CD4-positive, alpha-beta T cell (primary cell): ENCODE measurements around the gene URB1. TPM values are rescaled to one million over a fixed set of nuclear protein-coding genes. Genes with fewer than 3 reads are reported as not detected.

Experiments used
- ATAC-seq: fragments of 200-7000 bp; cut with Tn5 transposase; one replicate; pipeline ENCODE4 v1.10.0; 2022; ENCODE audit warnings: mild to moderate bottlenecking; ENCODE audit not compliant: poor library complexity
- CTCF ChIA-PET: fragments of 350-600 bp; sonication (Branson Sonifier 250); formaldehyde crosslinking; loops from one replicate; lab custom pipeline; 2021; ENCODE audit warnings: antibody characterized with exemption, inconsistent platforms; lab: Charles Lee
- POLR2A ChIA-PET: fragments of 350-600 bp; sonication (Branson Sonifier 250); formaldehyde crosslinking; loops from one replicate; lab custom pipeline; 2021; ENCODE audit warnings: antibody characterized with exemption, inconsistent platforms; lab: Charles Lee
- DNase-seq, 14 experiments: peaks; one replicate each; pipeline ENCODE4 v3.0.0-alpha.2; 2013 to 2020; ENCODE audit warnings: mixed read lengths in 2 of 14
- H3K27ac ChIP-seq, 2 donors: one replicate each; pipeline versions ENCODE4 v1.5.1 to v1.7.0; 2013; ENCODE audit warnings: low read length in 2 of 2, low read depth in 1 of 2, mild to moderate bottlenecking in 1 of 2
- H3K27me3 ChIP-seq, 2 experiments: 1 replicate in 1 of 2; 2 replicates in 1 of 2; pipeline versions ENCODE4 v1.6.1 to v1.7.0; 2013; ENCODE audit warnings: low read length in 2 of 2, control low read depth in 1 of 2, mild to moderate bottlenecking in 1 of 2, moderate library complexity in 1 of 2; ENCODE audit not compliant: insufficient read depth in 2 of 2, control insufficient read depth in 1 of 2
- H3K36me3 ChIP-seq: one replicate; pipeline ENCODE4 v1.6.1; 2013; ENCODE audit warnings: low read length, control low read depth; ENCODE audit not compliant: insufficient read depth
- H3K4me1 ChIP-seq: one replicate; pipeline ENCODE4 v1.6.1; 2013; ENCODE audit warnings: low read length, control low read depth; ENCODE audit not compliant: insufficient read depth
- H3K4me3 ChIP-seq: one replicate; pipeline ENCODE4 v1.5.1; 2013; ENCODE audit warnings: mild to moderate bottlenecking, low read length, moderate library complexity
- H3K9me3 ChIP-seq, 2 experiments: 1 replicate in 1 of 2; 2 replicates in 1 of 2; pipeline versions ENCODE4 v1.6.1 to v1.7.0; 2013; ENCODE audit warnings: low read length in 2 of 2, mild to moderate bottlenecking in 2 of 2, control low read depth in 1 of 2, moderate library complexity in 1 of 2; ENCODE audit not compliant: control insufficient read depth in 1 of 2, insufficient read depth in 1 of 2
- H3K27ac Mint-ChIP-seq: one replicate; pipeline ENCODE4 v1.8.0; 2020; ENCODE audit warnings: mixed read lengths
- H3K27me3 Mint-ChIP-seq: one replicate; pipeline ENCODE4 v1.8.0; 2021; ENCODE audit warnings: mixed read lengths
- H3K36me3 Mint-ChIP-seq: one replicate; pipeline ENCODE4 v1.8.0; 2021; ENCODE audit warnings: low read depth, mixed read lengths
- H3K4me1 Mint-ChIP-seq: one replicate; pipeline ENCODE4 v1.8.0; 2021; ENCODE audit warnings: low read depth, mixed read lengths
- H3K4me3 Mint-ChIP-seq: one replicate; pipeline ENCODE4 v1.8.0; 2020; ENCODE audit warnings: mild to moderate bottlenecking, mixed read lengths
- H3K9me3 Mint-ChIP-seq: one replicate; pipeline ENCODE4 v1.8.0; 2020; ENCODE audit warnings: mixed read lengths
- CTCF ChIP-seq: fragments of 200-600 bp; IDR thresholded peaks from one replicate; pipeline ENCODE4 v1.8.0; 2022; ENCODE audit warnings: antibody characterized with exemption, mild to moderate bottlenecking
- intact Hi-C, 2 experiments: fragments of 100-400 bp; cut with DNase I in 1 of 2; cut with micrococcal nuclease in 1 of 2; formaldehyde crosslinking; loops; one replicate each; pipeline versions ENCODE4 v1.15.1 to v1.9.0; 2023 to 2025; cut with DNase I, micrococcal nuclease
- total RNA-seq, 174 experiments: library from RNA in 2 of 174; stranded (reverse) in 2 of 174; gene quantifications; one replicate each; pipeline ENCODE4 v1.2.3 and lab custom pipeline; 2021 to 2026

URB1 gene
- total RNA-seq, 2 experiments from 2014 or later: 5.4 to 5.7 TPM

- Histone ChIP-seq H3K4me1 (peaks cover 20% of the 10 kb centered on the region), H3K36me3 (peaks cover 5% of the 10 kb centered on the region), H3K27ac (peak within 1 kb of the TSS in 1 of 2 donors; percentile 26), H3K9me3 (no peaks in the 10 kb centered on the region), H3K27me3 (no peaks in the 10 kb centered on the region), H3K4me3 (peak within 1 kb of the TSS; percentile 94)
- peaks cover 29% of the 10 kb centered on the region for H3K4me1 Mint-ChIP-seq
- peak within 1 kb of the TSS; percentile 94 for H3K27ac Mint-ChIP-seq
- ChIA-PET POLR2A (interaction anchor here (1.3 kb wide), 1 partner anchor 291 kb away, joined by 3 read pairs; no protein-coding TSS in a partner anchor), CTCF (no interaction called here)
- peak; percentile 92 to 99 (median 97) for DNase-seq
- no peak for TF ChIP-seq CTCF
- H3K27me3 Mint-ChIP-seq: no peaks in the 10 kb centered on the region
- ATAC-seq: peak; percentile 94
- H3K36me3 Mint-ChIP-seq: peaks cover 18% of the 10 kb centered on the region
- peak within 1 kb of the TSS; percentile 99 for H3K4me3 Mint-ChIP-seq
- H3K9me3 Mint-ChIP-seq: no peaks in the 10 kb centered on the region
- intact Hi-C loops: loop anchor here (2.0 to 10.0 kb wide), 5 partner anchors 114 to 614 kb away; partner anchors contain the start of genes CFAP298 (in 1 of the 2), SCAF4 (in 1 of the 2) and URB1 (in 1 of the 2)
Observed at GRCh38 chr21:32278518-32279376, 114.1 kb downstream of the URB1 start, which contains the start of gene MIS18A. MIS18A (minus strand) TSS chr21:32279049; CDS start chr21:32279014, 35 bp downstream.

- H3K4me1 Mint-ChIP-seq: peaks cover 29% of the 10 kb centered on the region
- ChIA-PET POLR2A (no interaction called here), CTCF (no interaction called here)
- Histone ChIP-seq H3K36me3 (peaks cover 10% of the 10 kb centered on the region), H3K9me3 (no peaks in the 10 kb centered on the region), H3K4me3 (peak overlapping the region; percentile 94), H3K4me1 (peaks cover 20% of the 10 kb centered on the region), H3K27ac (no peak overlapping the region), H3K27me3 (no peaks in the 10 kb centered on the region)
- intact Hi-C loops: loop anchor here (2.0 to 10.0 kb wide), 5 partner anchors 115 to 613 kb away; partner anchors contain the start of genes CFAP298 (in 1 of the 2), SCAF4 (in 1 of the 2) and URB1 (in 1 of the 2)
- H3K36me3 Mint-ChIP-seq: peaks cover 22% of the 10 kb centered on the region
- DNase-seq (peak in 1 of 14 experiments; percentile 9), ATAC-seq (no peak)
- no peak for TF ChIP-seq CTCF
- peak overlapping the region; percentile 99 for H3K4me3 Mint-ChIP-seq
- H3K27ac Mint-ChIP-seq: peak overlapping the region; percentile 94
- no peaks in the 10 kb centered on the region for H3K9me3 Mint-ChIP-seq
- H3K27me3 Mint-ChIP-seq: no peaks in the 10 kb centered on the region
Observed at GRCh38 chr21:32278103-32278502, 114.7 kb downstream of the URB1 start.

DNA sequence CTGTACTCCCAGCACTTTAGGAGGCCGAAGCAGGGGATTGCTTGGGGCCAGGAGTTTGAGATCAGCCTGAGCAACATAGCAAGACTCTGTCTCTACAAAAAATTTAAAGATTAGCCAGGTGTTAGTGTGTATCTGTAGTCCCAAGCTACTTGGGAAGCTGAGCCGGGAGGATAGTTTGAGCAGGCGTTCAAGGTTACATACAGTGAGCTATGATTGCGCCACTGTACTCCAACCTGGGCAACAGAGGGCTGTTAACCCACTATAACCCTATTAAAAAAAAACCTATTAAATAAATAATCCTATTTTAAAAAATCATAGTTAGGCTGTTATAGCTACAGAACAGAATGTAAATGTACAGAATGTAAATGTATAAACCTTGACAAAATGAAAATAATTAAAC, 116.1 kb downstream of the URB1 start:
- Histone ChIP-seq H3K36me3 (peaks cover 16% of the 10 kb centered on the region), H3K9me3 (no peaks in the 10 kb centered on the region), H3K4me1 (peaks cover 20% of the 10 kb centered on the region), H3K4me3 (no peak overlapping the region), H3K27me3 (no peaks in the 10 kb centered on the region), H3K27ac (no peak overlapping the region)
- intact Hi-C loops: loop anchor here (5.0 to 10.0 kb wide), 3 partner anchors 336 to 612 kb away; partner anchors contain the start of genes CFAP298 (in 1 of the 2) and SCAF4 (in 1 of the 2)
- Mint-ChIP-seq H3K27ac (no peak overlapping the region), H3K9me3 (no peaks in the 10 kb centered on the region), H3K4me1 (peaks cover 29% of the 10 kb centered on the region), H3K27me3 (no peaks in the 10 kb centered on the region), H3K36me3 (peaks cover 32% of the 10 kb centered on the region), H3K4me3 (peak overlapping the region; percentile 58)
- DNase-seq (no peak), ATAC-seq (no peak)
- TF ChIP-seq CTCF: no peak
- ChIA-PET CTCF (interaction anchor here (0.6 kb wide), 1 partner anchor 1216 kb away, joined by 3 read pairs; no protein-coding TSS in a partner anchor), POLR2A (no interaction called here)
